Left colon (tissue), 2 donors: Measurements from ENCODE around the gene GEMIN4. TPM values are rescaled to one million over a fixed set of nuclear protein-coding genes. Genes with fewer than 3 reads are reported as not detected.
A peak's percentile ranks its signal among the peaks of the same experiment; 100 is the strongest.
"Not testable (repeated sequence)": the region's sequence is repeated elsewhere in the genome, so short reads cannot be mapped to it uniquely, and the experiment has no call there.

Source experiments
- ATAC-seq: fragments of 200-7000 bp; cut with Tn5 transposase; one replicate; pipeline ENCODE4 v1.9.1; 2020; ENCODE audit warnings: mild to moderate bottlenecking, moderate library complexity
- DNase-seq, 2 donors: peaks; one replicate each; pipeline ENCODE4 v3.0.0-alpha.2; 2020
- intact Hi-C, 2 donors: fragments of 100-400 bp; cut with DNase I in 1 of 2; cut with micrococcal nuclease in 1 of 2; formaldehyde crosslinking; loops; one replicate each; pipeline versions ENCODE4 v1.11.2 to v1.14.0; 2022; cut with DNase I, micrococcal nuclease
- total RNA-seq, 2 donors: library from RNA; stranded (reverse); fragmentation: NEBNext Ultra II Directional; extraction: Animal tissue kit (Norgen Biotek cat#: 25700); gene quantifications; one replicate each; pipeline ENCODE4 v1.2.1, GENCODE V29; 2021
- donor health status: DM: no; HTN: no; CAD: no.
- donor health status: DM: yes; HTN: yes; CAD: no.

The GEMIN4 gene
- total RNA-seq, 2 donors from 2014 or later = 12.4 to 15.2 TPM

- DNase-seq, intact Hi-C loops, ATAC-seq: not testable (repeated sequence)
These were observed 3.5 kb downstream of the GEMIN4 start for GRCh38 chr17:748604-749003.

- DNase-seq (no peak), ATAC-seq (no peak)
- intact Hi-C loops = no loop called here
These were observed 5.1 kb downstream of the GEMIN4 start for GRCh38 chr17:746783-747629.

GRCh38 chr17:746181-746580 lies 5.9 kb downstream of the GEMIN4 start:
- ATAC-seq = no peak
- DNase-seq = no peak
- intact Hi-C loops = no loop called here

- DNase-seq (no peak), ATAC-seq (no peak)
- intact Hi-C loops = no loop called here
These were observed 6.7 kb downstream of the GEMIN4 start for GRCh38 chr17:745406-745805.

- ATAC-seq = no peak
- intact Hi-C loops = no loop called here
- DNase-seq = no peak
These were observed 7.1 kb downstream of the GEMIN4 start for GRCh38 chr17:744937-745336.

GRCh38 chr17:743139-743538 lies 8.9 kb downstream of the GEMIN4 start:
- ATAC-seq (no peak), DNase-seq (no peak)
- intact Hi-C loops = no loop called here

GRCh38 chr17:742147-742793 lies 9.8 kb downstream of the GEMIN4 start:
- intact Hi-C loops = no loop called here
- no peak for DNase-seq

GRCh38 chr17:740240-741017 lies 11.6 kb downstream of the GEMIN4 start:
- intact Hi-C loops = no loop called here
- DNase-seq = no peak
- peak; percentile 24 for ATAC-seq

More at GRCh38 chr17:742147-742793, 9.8 kb downstream of the GEMIN4 start:
- ATAC-seq = no peak

GRCh38 chr17:737561-738113 lies 14.4 kb downstream of the GEMIN4 start:
- ATAC-seq (no peak), DNase-seq (no peak)
- intact Hi-C loops = no loop called here

GRCh38 chr17:733743-734142 lies 18.3 kb downstream of the GEMIN4 start:
- intact Hi-C loops = no loop called here
- no peak for ATAC-seq
- DNase-seq = no peak

- intact Hi-C loops = no loop called here
- DNase-seq = peak in 1 of 2 donors; percentile 62
- ATAC-seq = peak; percentile 58
These were observed 19.0 kb downstream of the GEMIN4 start for GRCh38 chr17:732902-733720.

- ATAC-seq (peak; percentile 75), DNase-seq (peak; percentile 74 to 76)
- intact Hi-C loops = no loop called here
These were observed 19.8 kb downstream of the GEMIN4 start, which contains the start of gene TLCD3A for GRCh38 chr17:732067-732901. TSS of gene TLCD3A (plus strand) at chr17:732596. CDS start at chr17:732648, 52 bp downstream.

- peak; percentile 32 for ATAC-seq
- intact Hi-C loops = no loop called here
- DNase-seq = no peak
These were observed 20.4 kb downstream of the GEMIN4 start for GRCh38 chr17:731644-732066.

- no peak for DNase-seq
- no peak for ATAC-seq
- intact Hi-C loops = no loop called here
These were observed 23.2 kb downstream of the GEMIN4 start for GRCh38 chr17:728911-729310.

- ATAC-seq (peak; percentile 89), DNase-seq (peak; percentile 23 to 51)
- intact Hi-C loops = no loop called here
These were observed 25.7 kb downstream of the GEMIN4 start for GRCh38 chr17:726271-726919.

- no peak for DNase-seq
- peak; percentile 32 for ATAC-seq
- intact Hi-C loops = no loop called here
These were observed 26.3 kb downstream of the GEMIN4 start for GRCh38 chr17:725746-726145.

GRCh38 chr17:725084-725483 lies 27.0 kb downstream of the GEMIN4 start:
- no peak for ATAC-seq
- no peak for DNase-seq
- intact Hi-C loops = no loop called here
